SK-N-SH treated with all-trans-retinoic acid at 6 μM for 48 hours (cell line): ENCODE results near the gene ATF6.
A peak's percentile ranks its signal among the peaks of the same experiment; 100 is the strongest.

Source experiments
- ATAC-seq: fragments of 200-7000 bp; cut with Tn5 transposase; 3 replicates; pipeline ENCODE4 v1.9.1; 2020; ENCODE audit warnings: mild to moderate bottlenecking, moderate library complexity
- ARNTL ChIP-seq: fragments of 450-650 bp; formaldehyde crosslinking; IDR thresholded peaks from 2 replicates; pipeline ENCODE4 v1.5.0; 2020; ENCODE audit warnings: low read depth, mild to moderate bottlenecking, moderate library complexity, borderline replicate concordance
- BACH2 ChIP-seq: fragments of 250-450 bp; sonication (Bioruptor Pico); IDR thresholded peaks from 2 replicates; pipeline ENCODE4 v1.9.0; 2021; ENCODE audit warnings: mild to moderate bottlenecking, borderline replicate concordance
- CSDC2 ChIP-seq: fragments of 250-450 bp; sonication (Bioruptor Pico); IDR thresholded peaks from 2 replicates; pipeline ENCODE4 v1.5.0; 2020; ENCODE audit warnings: mild to moderate bottlenecking, moderate library complexity
- ESRRG ChIP-seq: fragments of 250-450 bp; sonication (Bioruptor Pico); IDR thresholded peaks from 2 replicates; pipeline ENCODE4 v1.6.1; 2021; ENCODE audit warnings: mild to moderate bottlenecking
- GLIS3 ChIP-seq: fragments of 250-450 bp; sonication (Bioruptor Pico); IDR thresholded peaks from 2 replicates; pipeline ENCODE4 v1.5.0; 2020; ENCODE audit warnings: mild to moderate bottlenecking, moderate library complexity
- ISL1 ChIP-seq: fragments of 250-450 bp; sonication (Bioruptor Pico); IDR thresholded peaks from 2 replicates; pipeline ENCODE4 v2.1.2; 2022; ENCODE audit warnings: mild to moderate bottlenecking, moderate library complexity
- OSR1 ChIP-seq: fragments of 250-450 bp; sonication (Bioruptor Pico); IDR thresholded peaks from 2 replicates; pipeline ENCODE4 v1.8.0; 2022; ENCODE audit warnings: moderate library complexity, mild to moderate bottlenecking, inconsistent platforms
- PPARA ChIP-seq: fragments of 250-450 bp; sonication (Bioruptor Pico); IDR thresholded peaks from 2 replicates; pipeline ENCODE4 v1.5.0; 2020; ENCODE audit warnings: mild to moderate bottlenecking, borderline replicate concordance
- RARB ChIP-seq: fragments of 250-450 bp; sonication (Bioruptor Pico); IDR thresholded peaks from 2 replicates; pipeline ENCODE4 v1.8.0; 2021; ENCODE audit warnings: mild to moderate bottlenecking, moderate library complexity
- SNAI2 ChIP-seq: fragments of 250-450 bp; sonication (Bioruptor Pico); IDR thresholded peaks from 2 replicates; pipeline ENCODE4 v1.5.0; 2020; ENCODE audit warnings: mild to moderate bottlenecking, moderate library complexity
- TCF4 ChIP-seq: fragments of 250-450 bp; sonication (Bioruptor Pico); IDR thresholded peaks from 2 replicates; pipeline ENCODE4 v1.8.0; 2021; ENCODE audit warnings: mild to moderate bottlenecking, moderate library complexity, borderline replicate concordance
- TOX ChIP-seq: fragments of 250-450 bp; sonication (Bioruptor Pico); IDR thresholded peaks from 2 replicates; pipeline ENCODE4 v1.8.0; 2021; ENCODE audit warnings: mild to moderate bottlenecking, moderate library complexity, borderline replicate concordance
- ZC3H10 ChIP-seq: fragments of 250-450 bp; sonication (Bioruptor Pico); IDR thresholded peaks from 2 replicates; pipeline ENCODE4 v1.5.1; 2021; ENCODE audit warnings: mild to moderate bottlenecking, moderate library complexity
- ZFP3 ChIP-seq: fragments of 250-450 bp; sonication (Bioruptor Pico); IDR thresholded peaks from 2 replicates; pipeline ENCODE4 v1.5.0; 2020; ENCODE audit warnings: mild to moderate bottlenecking, moderate library complexity
- ZFP30 ChIP-seq: fragments of 450-650 bp; formaldehyde crosslinking; IDR thresholded peaks from 2 replicates; pipeline ENCODE4 v1.5.0; 2022; ENCODE audit warnings: mild to moderate bottlenecking, moderate library complexity
- ZNF565 ChIP-seq: fragments of 450-650 bp; formaldehyde crosslinking; conservative IDR thresholded peaks from 2 replicates; pipeline ENCODE4 v1.5.0; 2020; ENCODE audit warnings: low read depth, mild to moderate bottlenecking, moderate library complexity
- ZNF70 ChIP-seq: fragments of 450-650 bp; formaldehyde crosslinking; IDR thresholded peaks from 2 replicates; pipeline ENCODE4 v1.5.0; 2020; ENCODE audit warnings: mild to moderate bottlenecking, moderate library complexity
- ZNF8 ChIP-seq: fragments of 450-650 bp; formaldehyde crosslinking; IDR thresholded peaks from 2 replicates; pipeline ENCODE4 v1.5.0; 2020; ENCODE audit warnings: mild to moderate bottlenecking, moderate library complexity
- TF ChIP-seq, protein P1 (sequence below): fragments of 250-450 bp; sonication (Bioruptor Pico); IDR thresholded peaks from 2 replicates; pipeline ENCODE4 v1.5.0; 2020; ENCODE audit warnings: mild to moderate bottlenecking, moderate library complexity
- TF ChIP-seq, protein P2 (sequence below): fragments of 250-450 bp; sonication (Bioruptor Pico); IDR thresholded peaks from 2 replicates; pipeline ENCODE4 v1.8.0; 2021; ENCODE audit warnings: low read depth, mild to moderate bottlenecking, moderate library complexity, borderline replicate concordance
- TF ChIP-seq, protein P3 (sequence below): fragments of 250-450 bp; sonication (Bioruptor Pico); IDR thresholded peaks from 2 replicates; pipeline ENCODE4 v1.8.0; 2020; ENCODE audit warnings: mild to moderate bottlenecking, moderate library complexity, borderline replicate concordance
- TF ChIP-seq, protein P4 (sequence below): fragments of 250-450 bp; sonication (Bioruptor Pico); IDR thresholded peaks from 2 replicates; pipeline ENCODE4 v1.5.1; 2020; ENCODE audit warnings: low read depth, mild to moderate bottlenecking, moderate library complexity

Gene ATF6

DNA sequence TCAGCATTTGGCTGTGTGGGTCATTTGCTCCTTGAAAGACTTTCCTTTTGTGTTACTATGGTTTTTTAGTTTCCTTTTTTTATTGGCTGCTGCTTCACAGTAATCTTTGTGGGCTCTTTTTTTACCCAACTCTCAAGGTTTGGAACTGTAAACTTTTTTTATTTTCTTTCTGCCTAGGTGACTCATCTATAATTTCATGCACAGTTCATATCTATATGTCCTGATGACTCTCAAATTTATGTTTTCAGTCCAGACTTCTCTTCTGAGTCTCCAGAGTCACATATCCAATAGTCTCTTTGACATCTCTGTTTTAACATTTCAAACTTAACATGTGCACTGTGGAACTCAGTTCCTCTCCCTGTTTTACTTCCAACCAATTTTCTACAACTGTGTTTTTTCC is 83.4 kb downstream of the ATF6 start:
- peak; percentile 20; the same call in 2 of the 3 replicates for ATAC-seq
- no peak for TF ChIP-seq ZFP3 (CRISPR knock-in tag)
- TF ChIP-seq CSDC2 = no peak
- TF ChIP-seq ZNF70 (CRISPR knock-in tag) = no peak
- TF ChIP-seq PPARA = no peak
- TF ChIP-seq ESRRG (CRISPR knock-in tag) = no peak
- TF ChIP-seq, protein P1, sequence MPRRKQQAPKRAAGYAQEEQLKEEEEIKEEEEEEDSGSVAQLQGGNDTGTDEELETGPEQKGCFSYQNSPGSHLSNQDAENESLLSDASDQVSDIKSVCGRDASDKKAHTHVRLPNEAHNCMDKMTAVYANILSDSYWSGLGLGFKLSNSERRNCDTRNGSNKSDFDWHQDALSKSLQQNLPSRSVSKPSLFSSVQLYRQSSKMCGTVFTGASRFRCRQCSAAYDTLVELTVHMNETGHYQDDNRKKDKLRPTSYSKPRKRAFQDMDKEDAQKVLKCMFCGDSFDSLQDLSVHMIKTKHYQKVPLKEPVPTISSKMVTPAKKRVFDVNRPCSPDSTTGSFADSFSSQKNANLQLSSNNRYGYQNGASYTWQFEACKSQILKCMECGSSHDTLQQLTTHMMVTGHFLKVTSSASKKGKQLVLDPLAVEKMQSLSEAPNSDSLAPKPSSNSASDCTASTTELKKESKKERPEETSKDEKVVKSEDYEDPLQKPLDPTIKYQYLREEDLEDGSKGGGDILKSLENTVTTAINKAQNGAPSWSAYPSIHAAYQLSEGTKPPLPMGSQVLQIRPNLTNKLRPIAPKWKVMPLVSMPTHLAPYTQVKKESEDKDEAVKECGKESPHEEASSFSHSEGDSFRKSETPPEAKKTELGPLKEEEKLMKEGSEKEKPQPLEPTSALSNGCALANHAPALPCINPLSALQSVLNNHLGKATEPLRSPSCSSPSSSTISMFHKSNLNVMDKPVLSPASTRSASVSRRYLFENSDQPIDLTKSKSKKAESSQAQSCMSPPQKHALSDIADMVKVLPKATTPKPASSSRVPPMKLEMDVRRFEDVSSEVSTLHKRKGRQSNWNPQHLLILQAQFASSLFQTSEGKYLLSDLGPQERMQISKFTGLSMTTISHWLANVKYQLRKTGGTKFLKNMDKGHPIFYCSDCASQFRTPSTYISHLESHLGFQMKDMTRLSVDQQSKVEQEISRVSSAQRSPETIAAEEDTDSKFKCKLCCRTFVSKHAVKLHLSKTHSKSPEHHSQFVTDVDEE (CRISPR knock-in tag) = no peak
- TF ChIP-seq TOX (CRISPR knock-in tag) = no peak
- TF ChIP-seq ZNF8 = no peak
- no peak for TF ChIP-seq ZC3H10 (CRISPR knock-in tag)
- TF ChIP-seq ZNF565 (CRISPR knock-in tag) = no peak
- TF ChIP-seq TCF4 (CRISPR knock-in tag) = no peak

DNA sequence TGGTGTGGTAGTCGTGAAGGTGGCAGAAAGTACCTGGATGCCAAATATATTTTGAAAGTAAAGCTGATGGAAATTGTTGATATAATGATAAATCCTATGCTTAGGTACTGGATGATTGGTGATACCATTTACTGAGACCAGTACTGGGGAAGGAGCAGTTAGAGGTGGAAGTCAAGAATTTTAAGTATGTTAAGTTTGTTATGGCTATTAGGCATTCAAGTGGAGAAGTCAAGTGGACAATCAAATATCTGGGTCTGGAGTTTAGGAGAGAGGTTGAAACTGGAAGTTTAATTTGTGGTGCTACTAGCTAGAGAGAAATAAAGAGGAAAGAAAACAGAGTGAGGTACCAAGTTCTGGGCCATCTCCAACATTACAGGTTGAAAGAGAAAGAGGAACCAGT is 89.1 kb downstream of the ATF6 start:
- TF ChIP-seq, protein P2, sequence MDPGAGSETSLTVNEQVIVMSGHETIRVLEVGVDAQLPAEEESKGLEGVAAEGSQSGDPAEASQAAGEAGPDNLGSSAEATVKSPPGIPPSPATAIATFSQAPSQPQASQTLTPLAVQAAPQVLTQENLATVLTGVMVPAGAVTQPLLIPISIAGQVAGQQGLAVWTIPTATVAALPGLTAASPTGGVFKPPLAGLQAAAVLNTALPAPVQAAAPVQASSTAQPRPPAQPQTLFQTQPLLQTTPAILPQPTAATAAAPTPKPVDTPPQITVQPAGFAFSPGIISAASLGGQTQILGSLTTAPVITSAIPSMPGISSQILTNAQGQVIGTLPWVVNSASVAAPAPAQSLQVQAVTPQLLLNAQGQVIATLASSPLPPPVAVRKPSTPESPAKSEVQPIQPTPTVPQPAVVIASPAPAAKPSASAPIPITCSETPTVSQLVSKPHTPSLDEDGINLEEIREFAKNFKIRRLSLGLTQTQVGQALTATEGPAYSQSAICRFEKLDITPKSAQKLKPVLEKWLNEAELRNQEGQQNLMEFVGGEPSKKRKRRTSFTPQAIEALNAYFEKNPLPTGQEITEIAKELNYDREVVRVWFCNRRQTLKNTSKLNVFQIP (CRISPR knock-in tag) = no peak
- TF ChIP-seq TOX (CRISPR knock-in tag) (no peak), ZC3H10 (CRISPR knock-in tag) (no peak), PPARA (no peak), GLIS3 (CRISPR knock-in tag) (no peak), BACH2 (CRISPR knock-in tag) (no peak), RARB (CRISPR knock-in tag) (no peak), OSR1 (no peak), ZNF8 (no peak), CSDC2 (no peak), ZFP30 (CRISPR knock-in tag) (no peak), SNAI2 (CRISPR knock-in tag) (no peak), ISL1 (CRISPR knock-in tag) (no peak), ZNF70 (CRISPR knock-in tag) (no peak), TCF4 (CRISPR knock-in tag) (no peak), ZNF565 (CRISPR knock-in tag) (no peak)
- TF ChIP-seq, protein P1 (CRISPR knock-in tag) = no peak
- TF ChIP-seq, protein P3, sequence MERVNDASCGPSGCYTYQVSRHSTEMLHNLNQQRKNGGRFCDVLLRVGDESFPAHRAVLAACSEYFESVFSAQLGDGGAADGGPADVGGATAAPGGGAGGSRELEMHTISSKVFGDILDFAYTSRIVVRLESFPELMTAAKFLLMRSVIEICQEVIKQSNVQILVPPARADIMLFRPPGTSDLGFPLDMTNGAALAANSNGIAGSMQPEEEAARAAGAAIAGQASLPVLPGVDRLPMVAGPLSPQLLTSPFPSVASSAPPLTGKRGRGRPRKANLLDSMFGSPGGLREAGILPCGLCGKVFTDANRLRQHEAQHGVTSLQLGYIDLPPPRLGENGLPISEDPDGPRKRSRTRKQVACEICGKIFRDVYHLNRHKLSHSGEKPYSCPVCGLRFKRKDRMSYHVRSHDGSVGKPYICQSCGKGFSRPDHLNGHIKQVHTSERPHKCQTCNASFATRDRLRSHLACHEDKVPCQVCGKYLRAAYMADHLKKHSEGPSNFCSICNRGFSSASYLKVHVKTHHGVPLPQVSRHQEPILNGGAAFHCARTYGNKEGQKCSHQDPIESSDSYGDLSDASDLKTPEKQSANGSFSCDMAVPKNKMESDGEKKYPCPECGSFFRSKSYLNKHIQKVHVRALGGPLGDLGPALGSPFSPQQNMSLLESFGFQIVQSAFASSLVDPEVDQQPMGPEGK = no peak
- ATAC-seq = no peak

DNA sequence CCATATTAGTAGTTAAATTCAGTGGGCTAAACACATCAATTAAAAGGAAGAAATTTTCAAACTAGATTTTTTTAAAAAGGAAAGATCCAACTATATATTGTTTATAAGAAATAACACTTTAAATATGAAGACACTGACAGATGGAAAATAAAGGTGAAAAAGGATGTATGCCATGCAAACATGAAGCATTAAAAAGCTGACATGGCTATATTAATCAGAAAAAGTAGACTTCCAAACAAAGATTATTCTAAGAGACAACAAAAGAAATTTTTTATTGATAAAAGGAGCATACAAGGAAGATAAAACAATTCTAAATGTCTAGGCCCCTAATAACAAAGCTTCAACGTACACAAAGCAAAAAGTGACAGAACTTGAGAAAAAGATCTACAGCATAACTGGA is 92.2 kb downstream of the ATF6 start:
- TF ChIP-seq, protein P1 (CRISPR knock-in tag) = no peak
- TF ChIP-seq BACH2 (CRISPR knock-in tag) (no peak), ZNF70 (CRISPR knock-in tag) (no peak), ARNTL (CRISPR knock-in tag) (no peak)
- TF ChIP-seq, protein P2 (CRISPR knock-in tag) = no peak
- TF ChIP-seq, protein P4, sequence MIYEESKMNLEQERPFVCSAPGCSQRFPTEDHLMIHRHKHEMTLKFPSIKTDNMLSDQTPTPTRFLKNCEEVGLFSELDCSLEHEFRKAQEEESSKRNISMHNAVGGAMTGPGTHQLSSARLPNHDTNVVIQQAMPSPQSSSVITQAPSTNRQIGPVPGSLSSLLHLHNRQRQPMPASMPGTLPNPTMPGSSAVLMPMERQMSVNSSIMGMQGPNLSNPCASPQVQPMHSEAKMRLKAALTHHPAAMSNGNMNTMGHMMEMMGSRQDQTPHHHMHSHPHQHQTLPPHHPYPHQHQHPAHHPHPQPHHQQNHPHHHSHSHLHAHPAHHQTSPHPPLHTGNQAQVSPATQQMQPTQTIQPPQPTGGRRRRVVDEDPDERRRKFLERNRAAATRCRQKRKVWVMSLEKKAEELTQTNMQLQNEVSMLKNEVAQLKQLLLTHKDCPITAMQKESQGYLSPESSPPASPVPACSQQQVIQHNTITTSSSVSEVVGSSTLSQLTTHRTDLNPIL (CRISPR knock-in tag) = no peak
- no peak for ATAC-seq
